OCI-LY1 (cell line): ENCODE data around the gene EPHA4.

Experiments used
- H2AFZ ChIP-seq: fragments of 200-600 bp; sonication (generic), shearing (Covaris generic); 2 replicates; pipeline ENCODE4 v1.6.0; 2014; ENCODE audit warnings: antibody characterized with exemption, mild to moderate bottlenecking, low read length
- H3F3A ChIP-seq: fragments of 200-600 bp; sonication (generic), shearing (Covaris generic); 2 replicates; pipeline ENCODE4 v1.6.0; 2014; ENCODE audit warnings: mild to moderate bottlenecking, antibody characterized with exemption, low read length, moderate library complexity; ENCODE audit not compliant: insufficient read depth
- H3K27ac ChIP-seq: fragments of 200-600 bp; sonication (generic); 2 replicates; pipeline ENCODE4 v1.5.1; 2014; ENCODE audit warnings: low read length, mixed run types, mild to moderate bottlenecking, low read depth; ENCODE audit not compliant: poor library complexity, severe bottlenecking
- H3K27me3 ChIP-seq: fragments of 200-600 bp; sonication (generic); 2 replicates; pipeline ENCODE4 v1.6.0; 2014; ENCODE audit warnings: antibody characterized with exemption, mild to moderate bottlenecking, low read length, moderate library complexity; ENCODE audit not compliant: insufficient read depth
- H3K36me3 ChIP-seq: fragments of 200-600 bp; sonication (generic); 2 replicates; pipeline ENCODE4 v1.6.1; 2014; ENCODE audit warnings: mild to moderate bottlenecking, antibody characterized with exemption, low read length, moderate library complexity, mixed read lengths; ENCODE audit not compliant: insufficient read depth
- H3K4me1 ChIP-seq: fragments of 200-600 bp; sonication (generic); 2 replicates; pipeline ENCODE4 v1.5.1; 2014; ENCODE audit warnings: mild to moderate bottlenecking, low read length, moderate library complexity; ENCODE audit not compliant: insufficient read depth, severe bottlenecking
- H3K4me2 ChIP-seq: fragments of 200-600 bp; sonication (generic), shearing (Covaris generic); 2 replicates; pipeline ENCODE4 v1.6.1; 2014; ENCODE audit warnings: low read length
- H3K4me3 ChIP-seq: fragments of 200-600 bp; sonication (generic); 2 replicates; pipeline ENCODE4 v1.5.1; 2014; ENCODE audit warnings: low read length, low read depth, mild to moderate bottlenecking, mixed read lengths; ENCODE audit not compliant: poor library complexity, severe bottlenecking
- H3K79me2 ChIP-seq: fragments of 200-600 bp; shearing (Covaris generic); 2 replicates; pipeline ENCODE4 v1.6.1; 2016; ENCODE audit warnings: mixed run types, low read length, mixed read lengths; ENCODE audit not compliant: insufficient read depth
- H3K9ac ChIP-seq: fragments of 200-600 bp; sonication (generic), shearing (Covaris generic); 2 replicates; pipeline ENCODE4 v1.6.1; 2014; ENCODE audit warnings: mild to moderate bottlenecking, low read length, mixed read lengths
- H3K9me2 ChIP-seq: fragments of 200-600 bp; sonication (generic), shearing (Covaris generic); 2 replicates; pipeline ENCODE4 v1.6.1; 2014; ENCODE audit warnings: low read depth, mild to moderate bottlenecking, low read length, mixed read lengths
- H3K9me3 ChIP-seq: fragments of 200-600 bp; shearing (Covaris generic); 2 replicates; pipeline ENCODE4 v1.6.1; 2014; ENCODE audit warnings: low read length, mixed read lengths
- H4K20me1 ChIP-seq: fragments of 200-600 bp; sonication (generic), shearing (Covaris generic); 2 replicates; pipeline ENCODE4 v1.6.0; 2016; ENCODE audit warnings: mild to moderate bottlenecking, low read length; ENCODE audit not compliant: insufficient read depth
- CTCF ChIP-seq: fragments of 200-600 bp; sonication (generic), shearing (Covaris generic); IDR thresholded peaks from 2 replicates; pipeline ENCODE4 v1.5.1; 2017; ENCODE audit warnings: mild to moderate bottlenecking, antibody characterized with exemption, low read length, moderate library complexity, mixed read lengths
- EZH2 ChIP-seq: fragments of 200-600 bp; sonication (generic), shearing (Covaris generic); IDR thresholded peaks from 2 replicates; pipeline ENCODE4 v1.8.0; 2017; ENCODE audit warnings: borderline replicate concordance, mixed run types, mild to moderate bottlenecking, antibody characterized with exemption, low read length, moderate library complexity, mixed read lengths

The EPHA4 gene

GRCh38 chr2:221562226-221562625, 9.9 kb downstream of the EPHA4 start:
- Histone ChIP-seq H3K27me3 (no peaks in the 10 kb centered on the region), H3K9me2 (no peaks in the 10 kb centered on the region), H3K27ac (no peak overlapping the region), H3K9ac (no peak overlapping the region), H3K4me3 (no peak overlapping the region), H3K36me3 (no peaks in the 10 kb centered on the region), H3K4me2 (no peak overlapping the region), H3K4me1 (no peaks in the 10 kb centered on the region), H3K9me3 (no peaks in the 10 kb centered on the region), H4K20me1 (no peaks in the 10 kb centered on the region), H3F3A (no peaks in the 10 kb centered on the region), H2AFZ (no peak overlapping the region), H3K79me2 (no peaks in the 10 kb centered on the region)
- TF ChIP-seq EZH2: no peak
- TF ChIP-seq CTCF: no peak

- H3K4me1 ChIP-seq: no peaks in the 10 kb centered on the region
- H3K27me3 ChIP-seq: no peaks in the 10 kb centered on the region
- H3K9me2 ChIP-seq: no peaks in the 10 kb centered on the region
- no peak overlapping the region for H3K9ac ChIP-seq
- H3K79me2 ChIP-seq: no peaks in the 10 kb centered on the region
- no peak overlapping the region for H3K4me3 ChIP-seq
- no peak for TF ChIP-seq EZH2
- no peak for TF ChIP-seq CTCF
- no peaks in the 10 kb centered on the region for H3K9me3 ChIP-seq
- H3F3A ChIP-seq: no peaks in the 10 kb centered on the region
- H3K4me2 ChIP-seq: no peak overlapping the region
- H3K27ac ChIP-seq: no peak overlapping the region
- H4K20me1 ChIP-seq: no peaks in the 10 kb centered on the region
- H2AFZ ChIP-seq: no peak overlapping the region
- H3K36me3 ChIP-seq: no peaks in the 10 kb centered on the region
Observed at GRCh38 chr2:221561770-221562169, 10.3 kb downstream of the EPHA4 start.

GRCh38 chr2:221559991-221560390, 12.1 kb downstream of the EPHA4 start:
- H4K20me1 ChIP-seq: no peaks in the 10 kb centered on the region
- TF ChIP-seq CTCF: no peak
- no peaks in the 10 kb centered on the region for H3K4me1 ChIP-seq

More at GRCh38 chr2:221559991-221560390, 12.1 kb downstream of the EPHA4 start:
- Histone ChIP-seq H2AFZ (no peak overlapping the region), H3K79me2 (no peaks in the 10 kb centered on the region), H3K9ac (no peak overlapping the region), H3F3A (no peaks in the 10 kb centered on the region), H3K36me3 (no peaks in the 10 kb centered on the region), H3K27ac (no peak overlapping the region), H3K27me3 (no peaks in the 10 kb centered on the region), H3K4me2 (no peak overlapping the region), H3K9me3 (no peaks in the 10 kb centered on the region), H3K9me2 (no peaks in the 10 kb centered on the region), H3K4me3 (no peak overlapping the region)
